Nucleus accumbens (tissue), 56 donors: ENCODE results near the gene CERS6.
"Not testable (repeated sequence)": the region's sequence is repeated elsewhere in the genome, so short reads cannot be mapped to it uniquely, and the experiment has no call there.

ENCODE experiments used
- DNase-seq, 56 donors: peaks; one replicate each; lab custom pipeline; 2025; lab: John Stamatoyannopoulos, UW

The CERS6 gene

DNA sequence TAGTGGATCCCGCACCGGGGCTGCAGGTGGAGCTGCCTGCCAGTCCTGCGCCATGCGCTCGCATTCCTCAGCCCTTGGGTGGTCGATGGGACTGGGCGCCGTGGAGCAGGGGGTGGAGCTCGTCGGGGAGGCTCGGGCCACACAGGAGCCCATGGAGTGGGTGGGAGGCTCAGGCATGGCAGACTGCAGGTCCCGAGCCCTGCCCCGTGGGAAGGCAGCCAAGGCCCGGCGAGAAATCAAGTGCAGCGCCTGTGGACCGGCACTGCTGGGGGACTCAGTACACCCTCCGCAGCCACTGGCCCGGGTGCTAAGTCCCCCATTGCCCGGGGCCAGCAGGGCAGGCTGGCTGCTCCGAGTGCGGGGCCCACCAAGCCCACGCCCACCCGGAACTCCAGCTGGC is 201.3 kb downstream of the CERS6 start:
- not testable (repeated sequence) for DNase-seq

GRCh38 chr2:168658706-168659105 is 202.6 kb downstream of the CERS6 start:
- DNase-seq, result no peak

DNA sequence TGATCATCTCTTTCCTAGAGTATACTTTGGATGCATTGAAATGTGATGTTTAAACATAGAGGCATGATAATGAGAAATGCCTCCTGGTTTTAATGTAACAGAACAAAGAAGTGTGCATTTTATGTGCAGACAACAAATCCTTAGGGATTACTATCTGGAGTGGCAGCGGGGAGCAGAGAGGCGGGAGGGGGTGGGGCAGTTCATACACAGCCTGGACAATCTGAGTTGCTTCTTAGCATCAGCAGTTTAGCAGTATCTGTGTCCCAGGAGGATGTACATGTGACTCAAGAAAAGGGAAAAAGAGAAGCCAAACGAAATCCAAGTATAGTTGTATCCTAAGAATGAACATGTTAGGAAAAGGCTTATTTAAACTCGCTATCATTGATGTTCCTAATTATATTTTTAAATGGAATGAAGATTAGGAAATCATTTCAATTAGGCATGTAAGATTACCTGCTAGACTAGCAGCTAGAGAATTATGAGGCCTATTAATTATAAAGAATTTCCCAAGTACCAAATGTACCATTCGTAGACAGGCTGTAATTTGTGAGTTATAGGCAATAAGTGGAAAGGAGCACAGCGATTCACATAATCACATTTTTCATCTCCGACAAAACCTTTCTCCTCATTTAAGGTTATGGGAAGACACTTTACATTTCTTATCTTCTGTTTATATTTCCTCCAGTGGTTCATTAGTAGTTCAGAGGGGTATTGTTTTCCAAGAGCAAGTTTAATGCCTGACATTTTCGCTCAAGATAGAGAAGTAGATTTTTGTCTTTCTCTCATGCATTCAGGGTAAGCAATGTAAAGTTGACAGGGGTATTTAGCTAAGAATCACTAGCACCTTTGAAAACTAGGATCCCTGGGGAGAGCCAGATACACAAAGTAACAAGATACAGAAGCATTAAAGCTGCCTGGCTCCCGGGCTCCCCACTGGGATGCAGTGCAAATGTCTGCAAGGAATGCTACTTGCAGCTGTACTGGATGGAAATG is 205.1 kb downstream of the CERS6 start:
- DNase-seq, result no peak

DNA sequence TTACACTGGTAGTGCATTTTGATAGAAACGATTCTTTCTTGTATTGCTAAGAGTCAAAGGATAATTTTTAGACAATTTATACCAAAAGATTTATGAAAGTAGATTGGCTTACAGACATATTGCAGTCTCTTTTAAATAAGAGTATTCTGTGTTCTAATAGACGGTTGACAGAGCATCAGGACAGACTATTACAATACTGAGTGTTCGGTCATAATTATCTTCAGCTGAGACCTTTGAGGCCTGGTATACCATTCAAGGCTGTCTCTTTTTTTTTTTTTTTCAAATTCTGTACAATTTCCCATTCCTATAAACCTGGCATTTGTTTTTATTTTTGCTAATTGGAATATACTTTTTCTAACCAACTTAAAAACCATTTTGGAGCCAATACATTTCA is 205.8 kb downstream of the CERS6 start:
- no peak for DNase-seq

- no peak for DNase-seq
These were observed 206.7 kb downstream of the CERS6 start for GRCh38 chr2:168662651-168663208.

DNA sequence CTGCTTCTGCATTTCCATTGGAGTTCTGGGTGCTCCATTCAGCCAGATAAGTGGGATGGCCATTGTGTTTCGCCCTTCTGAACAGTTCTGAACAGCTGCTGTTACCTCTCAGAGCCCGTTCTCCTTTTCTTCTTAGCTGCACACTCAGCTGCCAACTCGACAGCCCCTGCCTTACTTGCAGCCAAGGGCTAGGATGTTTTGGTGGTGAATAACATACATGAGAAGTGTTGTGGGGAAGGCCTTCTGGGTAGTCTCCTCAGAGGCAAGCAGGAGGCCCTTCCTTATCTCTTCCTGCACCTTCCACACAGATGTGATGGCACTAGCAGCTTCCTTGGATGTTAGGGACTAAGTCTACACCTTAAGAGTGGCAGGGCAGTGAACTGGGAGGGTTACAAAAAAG is 207.9 kb downstream of the CERS6 start:
- no peak for DNase-seq

GRCh38 chr2:168664715-168665114 is 208.6 kb downstream of the CERS6 start:
- not testable (repeated sequence) for DNase-seq

DNA sequence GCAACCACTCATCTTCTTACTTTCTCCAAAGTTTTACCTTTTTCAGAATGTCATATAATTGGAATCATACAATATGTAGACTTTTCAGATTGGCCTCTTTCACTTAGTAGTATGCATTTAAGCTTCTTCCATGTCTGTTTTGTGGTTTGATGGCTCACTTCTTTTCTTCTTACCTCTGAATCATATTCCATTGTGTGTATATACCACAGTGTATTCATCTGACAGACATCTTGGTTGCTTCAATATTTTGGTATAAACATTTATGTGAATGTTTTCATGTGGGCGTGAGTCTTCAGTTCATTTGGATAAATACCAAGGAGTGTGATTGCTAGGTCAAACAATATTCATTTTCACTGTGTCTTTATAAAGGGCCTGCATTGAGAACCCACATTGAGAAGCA is 210.3 kb downstream of the CERS6 start:
- DNase-seq, result no peak

GRCh38 chr2:168667156-168667555 is 211.1 kb downstream of the CERS6 start:
- no peak for DNase-seq

DNA sequence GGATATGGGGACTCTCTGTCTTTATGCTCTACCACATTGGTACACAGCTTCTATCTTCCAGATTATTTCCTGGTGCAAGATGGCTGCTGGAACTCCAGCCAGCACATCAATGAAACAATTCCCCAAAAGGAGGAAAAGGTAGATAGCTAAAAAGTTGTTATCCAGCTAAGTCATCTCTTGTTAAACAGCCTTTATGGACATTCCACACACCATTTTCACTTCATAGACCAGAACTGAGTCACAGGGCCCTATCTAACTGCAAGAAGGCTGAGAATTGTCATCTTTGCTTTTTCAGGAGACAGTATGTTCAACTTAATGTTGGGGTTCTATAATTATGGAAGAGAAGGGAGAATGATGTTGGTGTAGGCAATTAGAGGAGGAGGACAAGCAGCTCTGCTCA is 213.1 kb downstream of the CERS6 start:
- DNase-seq, result no peak

DNA sequence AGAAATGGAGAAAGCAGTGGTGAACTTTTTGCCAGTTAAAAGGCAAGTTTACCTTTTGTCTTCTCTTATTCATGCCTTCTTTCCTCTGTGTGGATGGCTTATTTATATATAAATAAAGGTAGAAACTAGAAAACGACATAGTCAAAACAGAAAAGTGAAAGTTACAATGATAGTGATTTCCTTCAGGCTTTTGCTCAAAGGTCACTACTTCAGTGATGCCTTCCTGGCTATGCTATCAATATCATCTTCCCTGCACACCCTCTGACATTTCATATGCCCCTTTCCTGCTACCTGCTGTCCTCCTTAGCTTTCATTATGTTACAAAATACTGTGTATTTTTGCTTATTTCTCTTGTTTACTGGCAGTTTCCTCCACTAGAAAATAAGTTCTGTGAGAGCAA is 214.4 kb downstream of the CERS6 start:
- no peak for DNase-seq

- no peak for DNase-seq
These were observed 215.9 kb downstream of the CERS6 start for GRCh38 chr2:168671932-168672331.

DNA sequence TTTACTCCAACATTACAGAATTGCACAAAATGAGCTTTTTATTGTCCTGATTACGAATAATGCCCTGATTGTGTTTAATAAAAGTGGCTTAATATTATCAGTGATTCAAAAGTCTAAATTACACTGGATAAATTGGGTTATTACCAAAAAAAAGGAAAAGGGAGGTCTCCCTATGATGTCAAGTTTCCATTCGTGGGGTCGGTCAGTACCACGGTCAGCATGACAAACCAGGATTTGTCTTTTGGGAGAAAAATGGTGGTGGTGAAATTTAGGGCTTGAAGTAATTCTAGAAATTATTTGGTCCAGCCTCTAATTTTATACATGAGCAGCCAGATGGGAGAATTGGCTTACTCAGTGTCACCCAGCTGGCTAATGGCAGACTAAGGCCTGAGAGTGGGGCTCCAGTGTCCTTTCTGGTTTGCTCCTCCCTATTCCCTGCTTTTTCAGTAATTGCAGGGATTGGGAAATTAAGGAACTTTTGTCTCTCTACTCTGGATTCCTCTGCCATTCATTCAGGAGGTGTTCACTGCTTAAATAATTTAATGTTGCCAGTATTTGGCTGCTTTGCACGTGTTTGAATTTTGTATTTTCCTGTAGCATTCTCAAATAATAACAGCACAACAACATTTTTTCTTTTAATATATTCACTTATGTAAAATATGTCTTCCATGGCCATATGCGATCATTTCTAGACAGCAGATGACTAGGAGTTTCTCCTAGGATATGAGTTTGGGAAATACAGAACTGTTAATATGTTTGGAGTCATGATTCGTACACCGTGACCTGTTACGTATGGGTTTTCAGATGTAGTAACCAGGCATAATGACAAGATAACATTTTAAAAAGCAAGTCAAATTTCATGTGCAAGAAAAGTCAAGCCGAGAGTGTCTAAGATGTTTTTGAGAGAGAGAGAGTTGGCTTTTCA is 217.5 kb downstream of the CERS6 start:
- no peak for DNase-seq

DNA sequence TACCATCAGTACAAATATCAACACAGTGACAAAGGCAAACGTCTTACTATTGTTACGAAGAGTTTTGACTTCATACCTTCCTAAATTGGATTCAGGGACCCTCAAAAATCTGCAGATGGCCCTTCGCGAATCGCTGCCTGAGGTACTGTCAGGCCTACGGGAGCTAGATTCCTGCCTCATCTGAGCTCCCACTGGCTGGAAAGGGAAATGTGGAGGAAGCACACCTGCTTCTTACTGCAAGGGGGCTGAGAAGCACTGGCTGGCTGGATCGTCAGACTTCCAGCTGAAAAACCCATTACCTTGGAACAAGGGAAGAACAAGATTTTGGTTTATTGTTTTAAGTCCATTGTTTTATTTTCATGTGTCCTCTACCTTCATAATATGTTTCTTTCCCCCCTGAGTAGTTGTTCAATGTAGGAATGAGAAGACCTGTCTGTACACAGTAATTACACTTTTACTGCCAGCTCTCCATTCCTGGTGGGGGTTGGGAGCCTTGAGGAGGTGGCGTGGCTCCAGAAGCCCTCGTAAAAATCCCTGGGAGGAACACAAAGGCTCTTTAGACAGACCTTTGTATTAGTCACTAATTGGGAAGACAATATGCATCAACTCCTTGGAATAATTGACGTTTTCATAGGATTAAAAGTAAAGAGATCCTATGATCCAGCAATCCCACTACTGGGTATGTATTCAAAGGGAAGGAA is 222.2 kb downstream of the CERS6 start:
- no peak for DNase-seq

GRCh38 chr2:168679081-168679480 is 223.0 kb downstream of the CERS6 start:
- no peak for DNase-seq

GRCh38 chr2:168679741-168680310 is 223.8 kb downstream of the CERS6 start:
- DNase-seq, result no peak

DNA sequence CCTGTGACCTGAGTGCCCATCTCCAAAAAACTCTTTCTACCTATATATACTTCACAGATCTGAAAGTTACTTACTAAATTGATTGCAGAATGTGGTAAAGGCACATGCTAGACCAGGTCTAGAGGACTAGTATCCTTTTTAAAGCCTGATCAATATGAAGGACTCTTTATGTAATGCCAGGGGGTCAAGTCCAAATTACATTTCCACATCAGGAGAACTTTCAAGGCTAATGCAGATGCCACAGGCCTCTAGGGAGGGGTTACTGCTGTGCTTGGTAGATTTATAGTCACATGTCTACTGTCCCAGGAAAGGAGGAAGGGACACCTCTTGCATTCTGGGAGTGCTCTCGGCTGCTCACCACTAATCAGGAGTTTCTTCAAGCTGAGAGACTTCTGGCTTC is 227.9 kb downstream of the CERS6 start:
- no peak for DNase-seq

DNA sequence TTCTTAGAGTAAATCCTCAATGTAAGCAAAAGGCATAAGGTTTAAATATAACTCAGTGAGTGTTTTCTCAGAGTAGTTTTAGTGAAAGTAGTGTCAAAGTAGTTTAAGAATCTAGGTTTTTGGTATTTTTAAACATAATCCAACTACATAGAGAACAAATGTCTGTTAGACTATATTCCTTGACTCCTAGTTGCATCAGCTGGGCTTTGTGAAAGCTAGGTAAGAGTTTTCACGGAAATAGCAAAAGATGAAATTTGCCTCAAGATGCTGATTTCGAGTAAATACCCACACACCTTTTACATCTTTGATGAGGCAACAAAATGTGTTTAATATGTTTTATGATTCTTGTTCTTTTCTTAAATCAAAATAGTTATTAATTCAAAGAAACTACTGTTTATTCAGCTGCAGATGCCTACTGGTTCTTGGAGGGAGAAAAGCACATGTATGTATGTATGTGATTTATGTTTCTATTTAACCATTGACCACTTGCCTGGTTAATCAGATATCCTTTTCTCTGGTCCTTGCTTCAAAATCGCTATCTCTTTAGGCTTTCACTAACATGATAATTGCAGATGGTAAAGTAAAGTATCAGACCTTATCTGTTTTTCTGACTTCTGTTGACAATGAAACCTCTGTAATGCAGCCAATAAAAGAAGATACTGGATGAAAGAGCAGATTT is 229.0 kb downstream of the CERS6 start:
- DNase-seq, result no peak
